ENCODE results near the gene SCN3B. TPM values are rescaled to one million over a fixed set of nuclear protein-coding genes. Genes with fewer than 3 reads are reported as not detected.

The SCN3B gene
- total and polyA plus RNA-seq, 9 of the 15 experiments (the other 6 are each of a cell fraction or from before 2014, with no cell fraction given) = 0.01 to 0.15 (median 0.04) TPM; not detected in 6

DNA sequence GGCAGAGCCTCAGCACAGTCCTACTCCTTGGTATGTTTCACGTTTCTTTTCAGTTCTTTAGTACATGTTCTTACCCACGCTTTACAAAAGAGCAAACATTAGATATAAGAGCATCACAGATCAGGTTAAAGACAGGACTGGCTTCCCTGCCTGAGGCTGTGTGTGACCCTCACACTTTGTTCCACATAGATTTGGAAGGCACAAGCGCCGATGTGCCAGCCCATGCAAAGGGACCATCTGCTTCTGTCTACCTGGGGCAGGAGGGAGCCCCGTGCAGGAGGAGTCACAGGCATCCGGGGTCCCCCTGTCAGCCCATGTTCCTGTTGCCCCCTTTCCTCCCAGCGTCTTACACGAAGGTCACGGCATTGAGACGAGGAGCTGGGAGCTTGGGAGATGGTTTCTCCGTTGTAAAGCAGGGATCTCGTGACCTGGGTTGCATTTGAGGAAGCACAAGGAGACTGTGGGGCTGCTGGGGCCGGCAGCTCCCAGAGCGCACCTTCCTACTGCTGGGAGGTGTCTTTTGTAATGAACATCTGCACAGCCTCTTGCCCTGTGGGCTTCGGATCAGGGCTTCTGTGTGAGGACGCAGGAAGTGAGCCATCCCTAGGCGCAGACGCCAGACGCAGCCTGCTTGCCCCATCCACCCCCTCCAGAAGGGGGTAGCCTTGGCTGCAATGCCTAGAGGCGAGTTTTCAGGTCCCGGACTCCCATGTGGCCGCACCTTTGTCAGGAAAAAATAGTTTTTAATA is 72.6 kb downstream of the SCN3B start (continued):
- TF ChIP-seq ZNF318 (IDR thresholded peaks at IDR 0.05; ENCODE audit: borderline replicate concordance in 1 of 2, low read depth in 1 of 2) = no peak
